Breast epithelium (tissue), 4 donors: ENCODE results near the gene DCDC1. TPM values are rescaled to one million over a fixed set of nuclear protein-coding genes. Genes with fewer than 3 reads are reported as not detected.

Source experiments
- DNase-seq, 2 donors: peaks; one replicate each; pipeline ENCODE4 v3.0.0-alpha.2; 2019; ENCODE audit warnings: low spot score in 2 of 2
- H3K27ac ChIP-seq, 2 donors: fragments of 200-600 bp; sonication (generic) in 1 of 2; one replicate each; pipeline ENCODE4 v1.5.1; 2016 to 2019; ENCODE audit warnings: mild to moderate bottlenecking in 1 of 2
- H3K27me3 ChIP-seq, 2 donors: fragments of 200-600 bp; sonication (generic) in 1 of 2; one replicate each; pipeline versions ENCODE4 v1.5.1 to v1.6.0; 2017 to 2019; ENCODE audit warnings: control low read depth in 1 of 2, mild to moderate bottlenecking in 1 of 2
- H3K36me3 ChIP-seq: fragments of 200-600 bp; one replicate; pipeline ENCODE4 v1.5.1; 2019
- H3K4me1 ChIP-seq, 2 donors: fragments of 200-600 bp; sonication (generic); one replicate each; pipeline ENCODE4 v1.5.1; 2016 to 2019; ENCODE audit warnings: control low read depth in 1 of 2
- H3K4me3 ChIP-seq, 3 donors: fragments of 200-600 bp; sonication (generic); 1 replicate in 2 of 3; 2 replicates in 1 of 3; pipeline ENCODE4 v1.5.1; 2016 to 2019; ENCODE audit warnings: mild to moderate bottlenecking in 3 of 3, moderate library complexity in 2 of 3
- H3K9me3 ChIP-seq, 2 donors: fragments of 200-600 bp; sonication (generic) in 1 of 2; one replicate each; pipeline ENCODE4 v1.5.1; 2016 to 2019; ENCODE audit warnings: control low read depth in 1 of 2
- CTCF ChIP-seq, 3 donors: fragments of 450-650 bp; IDR thresholded peaks; one replicate each; pipeline ENCODE4 v1.5.1; 2016 to 2017; ENCODE audit warnings: antibody characterized with exemption in 3 of 3, mild to moderate bottlenecking in 3 of 3, moderate library complexity in 3 of 3
- POLR2A ChIP-seq: fragments of 450-650 bp; IDR thresholded peaks from one replicate; pipeline ENCODE4 v1.6.1; 2016; ENCODE audit warnings: antibody characterized with exemption, mild to moderate bottlenecking, moderate library complexity
- POLR2AphosphoS5 ChIP-seq, 3 donors: sonication (generic); formaldehyde crosslinking; IDR thresholded peaks; one replicate each; pipeline ENCODE4 v1.6.1; 2017; ENCODE audit warnings: antibody characterized with exemption in 3 of 3
- intact Hi-C: fragments of 100-400 bp; cut with DNase I; formaldehyde crosslinking; loops from one replicate; pipeline ENCODE4 v1.15.1; 2023; ENCODE audit warnings: low total_unique reads
- total RNA-seq, 3 donors: library from RNA; depleted of rRNA; stranded (reverse); fragments of >200 nt; gene quantifications; one replicate each; pipeline ENCODE4 v1.1.0, GENCODE V29; 2016

Gene DCDC1
- total RNA-seq, 3 donors from 2014 or later, result 0.32 to 5.6 (median 3.8) TPM

- DNase-seq, result no peak
- intact Hi-C loops, result no loop called here
- no peaks in the 10 kb centered on the region for H3K4me1 ChIP-seq
- TF ChIP-seq POLR2AphosphoS5 (IDR thresholded peaks at IDR 0.05) (no peak), POLR2A (no peak), CTCF (IDR thresholded peaks at IDR 0.05) (no peak)
- H3K4me3 ChIP-seq, result no peak overlapping the region
- no peaks in the 10 kb centered on the region for H3K9me3 ChIP-seq
- H3K27ac ChIP-seq, result no peak overlapping the region
- no peaks in the 10 kb centered on the region for H3K27me3 ChIP-seq
- no peaks in the 10 kb centered on the region for H3K36me3 ChIP-seq
Measured at GRCh38 chr11:31019786-31020185, 349.8 kb downstream of the DCDC1 start.

GRCh38 chr11:31005202-31005601 lies 364.3 kb downstream of the DCDC1 start:
- H3K4me1 ChIP-seq, result no peaks in the 10 kb centered on the region

GRCh38 chr11:31001427-31001826 lies 368.1 kb downstream of the DCDC1 start:
- H3K27me3 ChIP-seq, result no peaks in the 10 kb centered on the region
- no peaks in the 10 kb centered on the region for H3K9me3 ChIP-seq
- H3K36me3 ChIP-seq, result no peaks in the 10 kb centered on the region
- no peak overlapping the region for H3K27ac ChIP-seq
- H3K4me1 ChIP-seq, result no peaks in the 10 kb centered on the region
- TF ChIP-seq POLR2AphosphoS5 (IDR thresholded peaks at IDR 0.05), result no peak
- TF ChIP-seq POLR2A, result no peak
- no peak for TF ChIP-seq CTCF (IDR thresholded peaks at IDR 0.05)
- intact Hi-C loops, result no loop called here
- H3K4me3 ChIP-seq, result no peak overlapping the region
- no peak for DNase-seq

More at GRCh38 chr11:31005202-31005601, 364.3 kb downstream of the DCDC1 start:
- no peak for DNase-seq
- intact Hi-C loops, result no loop called here
- TF ChIP-seq POLR2AphosphoS5 (IDR thresholded peaks at IDR 0.05), result no peak
- TF ChIP-seq CTCF (IDR thresholded peaks at IDR 0.05), result no peak
- no peak for TF ChIP-seq POLR2A
- Histone ChIP-seq H3K9me3 (no peaks in the 10 kb centered on the region), H3K4me3 (no peak overlapping the region), H3K36me3 (no peaks in the 10 kb centered on the region), H3K27ac (no peak overlapping the region), H3K27me3 (no peaks in the 10 kb centered on the region)

GRCh38 chr11:31000381-31000780 lies 369.2 kb downstream of the DCDC1 start:
- intact Hi-C loops, result no loop called here
- Histone ChIP-seq H3K27ac (no peak overlapping the region), H3K9me3 (no peaks in the 10 kb centered on the region), H3K36me3 (no peaks in the 10 kb centered on the region), H3K4me3 (no peak overlapping the region), H3K4me1 (no peaks in the 10 kb centered on the region), H3K27me3 (no peaks in the 10 kb centered on the region)
- no peak for DNase-seq
- TF ChIP-seq POLR2AphosphoS5 (IDR thresholded peaks at IDR 0.05) (no peak), POLR2A (no peak), CTCF (IDR thresholded peaks at IDR 0.05) (no peak)

- TF ChIP-seq CTCF (IDR thresholded peaks at IDR 0.05) (no peak), POLR2A (no peak), POLR2AphosphoS5 (IDR thresholded peaks at IDR 0.05) (no peak)
- no peaks in the 10 kb centered on the region for H3K4me1 ChIP-seq
- no peak overlapping the region for H3K27ac ChIP-seq
- H3K4me3 ChIP-seq, result no peak overlapping the region
- no peaks in the 10 kb centered on the region for H3K36me3 ChIP-seq
- H3K9me3 ChIP-seq, result no peaks in the 10 kb centered on the region
- intact Hi-C loops, result no loop called here
- no peaks in the 10 kb centered on the region for H3K27me3 ChIP-seq
- no peak for DNase-seq
Measured at GRCh38 chr11:30992513-30992849, 377.1 kb downstream of the DCDC1 start.
